Lung microvascular endothelial cell (primary cell): ENCODE results near the gene NUP93. TPM values are rescaled to one million over a fixed set of nuclear protein-coding genes. Genes with fewer than 3 reads are reported as not detected.

Source experiments
- DNase-seq, 2 donors: peaks; one replicate each; pipeline versions ENCODE4 v3.0.0 to v3.0.0-alpha.2; 2010; ENCODE audit warnings: low read depth in 2 of 2
- total RNA-seq: library from RNA; depleted of rRNA; stranded (reverse); fragments of >200 nt; gene quantifications from 2 replicates; pipeline ENCODE4 v1.2.1, GENCODE V29; 2014

Gene NUP93
- total RNA-seq, 1 donor from 2014 or later, result 50.2 TPM

DNA sequence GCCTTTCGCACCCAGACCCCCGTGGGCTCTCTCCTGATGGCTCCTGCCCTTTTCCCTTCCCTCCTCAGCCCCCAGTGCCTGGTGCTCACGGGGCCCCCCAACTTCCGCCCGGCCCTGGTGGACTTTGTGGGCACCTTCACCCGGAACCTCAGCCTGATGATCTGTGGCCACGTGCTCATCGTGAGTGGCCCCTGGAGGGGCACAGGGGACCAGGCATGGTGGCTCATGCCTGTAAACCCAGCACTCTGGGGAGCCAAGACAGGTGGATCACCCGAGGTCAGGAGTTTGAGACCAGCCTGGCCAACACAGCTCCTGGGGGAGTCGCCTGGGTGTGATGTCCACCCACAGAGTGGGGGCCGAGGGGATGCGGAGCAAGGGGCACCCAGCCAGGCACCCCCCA lies 156.4 kb downstream of the NUP93 start:
- no peak for DNase-seq

DNA sequence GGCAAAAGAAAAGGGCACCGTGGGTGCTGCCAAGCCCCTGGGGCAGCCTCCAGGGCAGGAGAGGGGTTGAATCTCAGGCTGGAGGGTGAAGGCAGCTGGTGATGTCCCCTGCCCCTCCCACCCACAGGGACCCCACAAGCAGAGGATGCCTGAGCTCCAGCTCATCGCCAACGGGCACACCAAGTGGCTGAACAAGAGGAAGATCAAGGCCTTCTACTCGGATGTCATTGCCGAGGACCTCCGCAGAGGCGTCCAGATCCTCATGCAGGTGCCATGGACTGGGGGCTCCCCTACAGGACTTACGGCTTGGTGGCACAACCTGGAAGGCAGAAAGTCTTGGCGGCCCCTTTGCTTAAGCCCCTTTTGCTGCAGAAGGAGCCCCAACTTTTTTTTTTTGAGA lies 156.9 kb downstream of the NUP93 start:
- no peak for DNase-seq

DNA sequence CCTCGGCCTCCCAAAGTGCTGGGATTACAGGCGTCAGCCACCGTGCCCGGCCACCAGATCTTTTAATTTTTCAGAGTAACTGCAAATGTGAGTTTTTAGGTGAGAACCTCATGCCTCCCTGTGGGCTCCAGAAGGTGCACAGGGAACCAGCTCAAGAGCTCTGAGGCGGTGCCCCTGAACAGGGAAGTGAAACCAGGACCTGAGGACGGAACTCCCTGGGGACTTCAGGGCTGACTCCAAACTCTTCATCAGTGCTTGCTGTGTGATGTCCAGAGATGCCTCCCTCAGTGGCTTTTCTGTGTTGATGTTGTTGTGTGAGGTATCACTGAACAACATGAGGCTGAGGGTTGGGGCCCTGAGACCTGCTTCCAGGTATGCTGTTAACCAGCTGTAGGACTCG lies 158.9 kb downstream of the NUP93 start:
- no peak for DNase-seq

DNA sequence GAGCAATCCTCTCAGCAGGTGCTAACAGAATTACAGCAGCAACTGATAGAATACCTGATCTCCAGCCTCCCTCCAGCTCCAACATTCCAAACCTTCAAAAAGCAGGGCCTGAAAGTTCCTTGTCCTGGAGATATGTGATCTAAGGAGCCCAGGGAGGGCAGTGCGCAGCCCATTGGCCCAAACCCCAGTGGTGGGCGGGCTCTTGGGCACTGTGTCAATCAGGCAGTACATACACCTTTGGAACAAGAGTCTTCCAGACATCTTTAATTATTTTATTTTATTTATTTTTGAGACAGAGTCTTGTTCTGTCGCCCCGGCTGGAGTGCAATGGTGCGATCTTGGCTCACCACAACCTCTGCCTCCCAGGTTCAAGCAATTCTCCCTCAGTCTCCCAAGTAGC lies 159.3 kb downstream of the NUP93 start:
- no peak for DNase-seq

DNA sequence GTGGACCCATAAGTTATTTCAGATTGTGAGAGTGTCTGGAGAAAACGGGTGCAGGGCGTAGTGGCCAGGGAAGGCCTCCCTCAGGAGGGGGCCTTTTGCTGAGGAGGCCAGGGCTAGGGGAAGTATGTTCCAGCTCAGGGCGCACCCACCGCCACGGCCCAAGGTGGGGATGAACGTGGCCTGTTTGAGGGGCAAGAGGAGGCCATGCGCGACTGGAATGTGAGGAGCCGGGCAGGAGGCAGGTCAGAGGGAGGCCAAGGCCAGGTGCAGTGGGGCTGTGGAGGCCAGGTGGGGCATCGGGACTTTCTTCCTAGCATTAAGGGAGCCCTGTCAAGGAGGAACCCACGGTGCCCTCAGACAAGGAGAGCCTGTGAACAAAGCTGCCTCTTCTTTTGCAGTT lies 161.8 kb downstream of the NUP93 start:
- no peak for DNase-seq

DNA sequence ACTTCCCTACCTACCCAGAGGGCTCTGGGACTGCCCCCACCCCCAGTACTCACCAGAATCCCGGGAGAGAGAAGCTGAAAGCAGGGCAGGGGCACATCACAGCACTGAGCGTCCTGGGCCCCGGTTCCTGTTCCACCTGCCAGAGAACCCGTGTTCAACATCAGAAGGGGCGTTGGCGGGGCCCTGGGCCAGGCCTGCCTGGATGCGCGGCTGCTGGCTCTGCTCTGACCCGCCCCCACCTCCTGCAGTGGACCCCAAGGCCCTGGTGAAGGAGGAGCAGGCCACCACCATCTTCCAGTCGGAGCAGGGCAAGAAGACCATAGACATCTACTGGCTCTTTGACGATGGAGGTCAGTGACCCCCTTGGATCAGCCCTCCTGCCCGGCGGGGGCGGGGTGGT lies 162.8 kb downstream of the NUP93 start:
- DNase-seq, result no peak

DNA sequence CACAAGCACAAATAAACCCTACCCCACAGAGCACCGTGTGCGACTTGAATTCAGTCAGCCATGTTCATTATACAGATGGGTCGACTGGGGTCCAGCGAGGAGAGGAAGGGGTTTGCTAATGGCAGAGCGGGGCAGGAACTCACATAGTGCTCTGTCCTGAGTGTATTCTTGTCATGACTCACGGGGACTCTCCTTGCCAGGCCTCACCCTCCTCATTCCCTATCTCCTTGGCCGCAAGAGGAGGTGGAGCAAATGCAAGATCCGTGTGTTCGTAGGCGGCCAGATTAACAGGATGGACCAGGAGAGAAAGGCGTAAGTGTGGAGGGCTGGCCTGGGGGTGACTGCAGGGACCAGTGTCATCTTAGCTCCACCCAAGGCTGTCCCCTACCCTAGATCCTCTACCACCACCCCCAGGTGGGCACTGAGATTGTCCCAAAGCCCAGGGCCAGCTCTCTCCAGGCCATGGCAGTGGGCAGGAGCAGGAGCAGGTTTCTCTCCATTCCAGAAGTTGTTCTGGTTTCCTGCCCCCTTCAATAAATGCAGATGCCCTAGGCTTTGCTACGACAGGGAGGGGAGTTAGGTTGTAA lies 164.5 kb downstream of the NUP93 start:
- DNase-seq, result no peak

DNA sequence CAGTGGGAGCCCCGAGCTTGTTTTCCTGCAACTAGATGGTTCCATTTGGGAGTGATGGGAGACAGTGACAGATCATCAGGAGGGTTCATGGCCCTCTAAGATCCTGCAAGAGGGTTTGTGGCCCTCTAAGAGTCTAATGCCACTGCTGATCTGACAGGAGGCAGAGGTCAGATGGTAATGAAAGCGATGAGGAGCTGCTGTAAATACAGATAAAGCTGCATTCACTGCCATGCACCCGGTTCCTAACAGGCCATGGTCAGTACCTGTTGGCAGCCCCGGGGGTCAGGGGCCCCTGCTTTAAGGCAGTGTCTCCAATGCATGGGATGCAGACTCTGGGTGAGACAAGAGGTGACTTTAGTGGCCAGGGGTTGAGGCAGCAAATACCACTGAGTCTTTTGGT lies 165.9 kb downstream of the NUP93 start:
- DNase-seq, result no peak

DNA sequence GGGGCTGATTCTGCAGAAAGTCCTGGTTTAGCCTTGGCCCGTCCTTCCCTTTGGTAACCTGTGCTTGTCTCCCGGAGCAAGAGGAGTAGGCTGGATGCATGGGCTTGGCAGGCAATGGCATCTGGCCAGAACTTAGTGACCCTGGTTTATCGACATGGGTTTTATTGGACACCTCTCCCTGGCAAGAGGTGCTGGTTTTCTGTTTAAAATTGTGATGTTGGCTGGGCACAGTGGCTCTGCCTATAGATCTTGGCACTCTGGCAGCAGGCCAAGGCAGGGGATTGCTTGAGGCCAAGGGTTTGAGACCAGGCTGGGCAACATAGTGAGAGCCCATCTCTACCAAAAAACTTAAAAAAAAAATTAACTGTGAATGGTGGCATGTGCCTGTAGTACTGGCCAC lies 166.3 kb downstream of the NUP93 start:
- no peak for DNase-seq

DNA sequence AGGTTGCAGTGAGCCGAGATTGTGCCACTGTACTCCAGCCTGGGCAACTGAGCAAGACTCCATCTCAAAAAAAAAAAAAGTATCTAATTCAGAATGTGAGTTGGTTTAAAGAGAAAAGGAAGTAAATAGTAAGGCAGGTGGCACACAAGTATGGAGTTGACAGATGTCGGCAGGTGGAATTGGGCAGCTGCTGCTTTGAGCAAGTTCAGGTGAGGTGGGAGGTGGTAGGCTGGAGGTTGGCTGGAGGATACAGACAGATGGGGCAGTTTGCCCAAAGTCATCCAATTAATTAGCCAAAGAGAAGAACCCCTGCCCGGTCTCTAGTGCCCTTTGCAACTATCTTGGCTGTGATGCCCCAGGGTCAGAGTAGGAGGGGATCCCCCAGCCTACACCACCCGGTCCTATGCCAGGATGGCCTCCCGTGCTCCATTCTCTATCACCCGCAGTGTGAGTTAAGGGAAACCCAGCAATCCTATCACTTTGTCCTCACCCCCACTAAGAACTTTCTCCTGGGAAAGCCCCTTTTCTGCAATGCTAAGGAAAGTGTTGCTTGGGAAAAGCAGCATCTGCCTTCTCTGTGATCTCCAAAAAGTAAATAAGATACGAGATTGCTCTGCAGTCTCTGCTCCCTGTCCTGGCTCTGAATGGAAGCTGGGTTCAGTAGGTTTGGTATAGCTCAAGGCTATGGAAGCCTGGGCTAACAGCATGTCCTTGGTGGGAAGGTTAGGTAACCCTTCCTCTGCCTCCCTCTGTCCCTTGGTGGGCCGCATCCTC lies 167.3 kb downstream of the NUP93 start:
- DNase-seq, result no peak

DNA sequence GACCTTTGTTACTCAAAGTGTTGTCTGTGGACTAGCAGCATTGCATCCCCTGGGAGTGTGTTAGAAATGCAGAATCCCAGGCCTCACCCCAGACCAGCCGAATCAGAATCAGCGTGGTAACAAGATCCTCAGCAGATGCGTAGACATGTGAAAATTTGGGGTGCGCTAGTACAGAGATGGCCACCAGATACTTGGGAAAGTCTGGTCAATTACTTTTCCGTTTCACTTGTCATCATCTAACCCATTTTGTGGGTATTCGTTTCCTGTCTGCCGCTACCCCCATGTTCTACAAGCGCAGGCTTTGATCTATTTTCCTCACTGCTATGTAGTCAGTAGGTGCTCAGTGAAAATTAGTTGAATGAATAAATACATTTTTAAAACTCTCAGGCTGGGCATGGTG lies 168.9 kb downstream of the NUP93 start:
- DNase-seq, result no peak

Other genes starting within 250 kb of the NUP93 start
- 29.0 and 37.7 TPM in 2 replicates for gene BBS2, start 210.1 kb upstream of the NUP93 start, total RNA-seq
- not detected in 2 replicates for gene MT4, start 165.1 kb upstream of the NUP93 start, total RNA-seq
- gene MT3, start 140.6 kb upstream of the NUP93 start, total RNA-seq, result not detected in 2 replicates
- gene MT2A, start 121.5 kb upstream of the NUP93 start, total RNA-seq, result 44.2 and 72.8 TPM in 2 replicates
- 30.2 and 176 TPM in 2 replicates for gene MT1E, start 104.3 kb upstream of the NUP93 start, total RNA-seq
- 0.99 and 3.5 TPM in 2 replicates for gene MT1M, start 97.5 kb upstream of the NUP93 start, total RNA-seq
- 0.79 and 2.4 TPM in 2 replicates for gene MT1A, start 91.5 kb upstream of the NUP93 start, total RNA-seq
- gene MT1B, start 78.2 kb upstream of the NUP93 start, total RNA-seq, result not detected in 2 replicates
- gene MT1F, start 72.2 kb upstream of the NUP93 start, total RNA-seq, result 0.20 and 1.3 TPM in 2 replicates
- not detected in 2 replicates for gene MT1G, start 62.1 kb upstream of the NUP93 start, total RNA-seq
- not detected in 2 replicates for gene MT1H, start 60.3 kb upstream of the NUP93 start, total RNA-seq
- gene MT1X, start 47.7 kb upstream of the NUP93 start, total RNA-seq, result 13.3 and 19.2 TPM in 2 replicates
- not detected in 2 replicates for gene SLC12A3, start 135.1 kb downstream of the NUP93 start, total RNA-seq
- 64.5 and 139 TPM in 2 replicates for gene HERPUD1, start 202.0 kb downstream of the NUP93 start, total RNA-seq
- gene CETP, start 231.8 kb downstream of the NUP93 start, total RNA-seq, result 3.0 and 10.5 TPM in 2 replicates